Heart right ventricle (tissue), 16 donors: ENCODE results near the gene NOXA1. TPM values are rescaled to one million over a fixed set of nuclear protein-coding genes. Genes with fewer than 3 reads are reported as not detected.

Experiments
- ATAC-seq, 8 donors: fragments of 200-7000 bp; cut with Tn5 transposase; one replicate each; pipeline ENCODE4 v1.9.1; 2020; ENCODE audit warnings: mild to moderate bottlenecking in 8 of 8, moderate library complexity in 8 of 8, moderate number of reproducible peaks in 1 of 8
- DNase-seq, 2 donors: peaks; one replicate each; pipeline ENCODE4 v3.0.0-alpha.2; 2020
- H3K27ac ChIP-seq, 10 donors: fragments of 200-600 bp; sonication (generic) in 2 of 10; one replicate each; pipeline versions ENCODE4 v1.5.0 to v1.8.0; 2020 to 2022; ENCODE audit warnings: mild to moderate bottlenecking in 3 of 10
- H3K27me3 ChIP-seq, 7 donors: fragments of 200-600 bp; one replicate each; pipeline ENCODE4 v1.8.0; 2021 to 2022; ENCODE audit warnings: mild to moderate bottlenecking in 2 of 7
- H3K36me3 ChIP-seq, 9 donors: fragments of 200-600 bp; sonication (generic) in 1 of 9; one replicate each; pipeline versions ENCODE4 v1.5.0 to v1.8.0; 2020 to 2022; ENCODE audit warnings: mild to moderate bottlenecking in 2 of 9
- H3K4me1 ChIP-seq, 9 donors: fragments of 200-600 bp; sonication (generic) in 1 of 9; one replicate each; pipeline versions ENCODE4 v1.5.0 to v1.8.0; 2020 to 2022; ENCODE audit warnings: mild to moderate bottlenecking in 4 of 9
- H3K4me3 ChIP-seq, 10 donors: fragments of 200-600 bp; sonication (generic) in 2 of 10; one replicate each; pipeline versions ENCODE4 v1.5.0 to v1.8.0; 2020 to 2022; ENCODE audit warnings: mild to moderate bottlenecking in 7 of 10, moderate library complexity in 2 of 10
- H3K9me3 ChIP-seq, 11 donors: fragments of 200-600 bp in 10 of 11; sonication (generic) in 2 of 11; one replicate each; pipeline versions ENCODE4 v1.5.0 to v1.8.0; 2013 to 2022; ENCODE audit warnings: mild to moderate bottlenecking in 2 of 11, control low read depth in 1 of 11, moderate library complexity in 1 of 11
- WGBS, 2 donors: extraction: QIAGEN DNeasy Blood & Tissue Kit; methylation state at CpG; one replicate each; pipeline ENCODE4 v1.1.7; 2013; ENCODE audit warnings: inconsistent platforms in 1 of 2; 5-methylcytosine and 5-hydroxymethylcytosine counted together
- intact Hi-C, 10 donors: fragments of 100-400 bp; cut with DNase I; formaldehyde crosslinking; loops; one replicate each; pipeline versions ENCODE4 v1.11.1 to v1.14.2; 2022
- microRNA-seq, 2 donors: library from miRNA; unstranded; fragments of <30 nt; microRNA quantifications; one replicate each; pipeline ENCODE4 v1.2.0, GENCODE V29; 2021
- polyA plus RNA-seq, 2 donors: library from polyadenylated mRNA; stranded (reverse); fragments of 200-250 nt; gene quantifications; one replicate each; pipeline ENCODE4 v1.2.3, GENCODE V29; 2013
- total RNA-seq, 10 donors: library from RNA; stranded (reverse); fragmentation: NEBNext Ultra II Directional in 3 of 10; extraction: Animal tissue kit (Norgen Biotek cat#: 25700) in 3 of 10; gene quantifications; one replicate each; pipeline versions ENCODE4 v1.2.1 to v1.2.4, GENCODE V29; 2021 to 2023
- TF ChIP-seq, protein P1 (sequence below), 9 donors: fragments of 200-600 bp; sonication (generic) in 2 of 9; IDR thresholded peaks; one replicate each; pipeline versions ENCODE4 v1.5.0 to v1.8.0; 2021 to 2022; ENCODE audit warnings: antibody characterized with exemption in 9 of 9, mild to moderate bottlenecking in 5 of 9, moderate library complexity in 1 of 9
- donor health status: Arrhythmogenic right ventricular cardiomyopathy.
- donor health status: ischemic (EF 13 %, LVEDD 7.1; RV severe dilation, severe dysfunction).
- donor health status: healthy with polysubstance abuse.
- donor health status: DM: no; HTN: yes; CAD: no.
- donor health status: DM: no; HTN: no; CAD: no.
- donor health status: ischemic (EF 25% LVEDD 6.9; RV normal size, moderate dysfunction).
- donor health status: ischemic (EF 25% LVEDD 5.7; RV mildly dilated, moderate dysfunction).
- donor health status: healthy.
- donor health status: DM: yes; HTN: yes; CAD: no.
- donor health status: Ischemic cardiomyopathy.
- donor health status: ischemic (EF 35%, LVEDD 5.7; RV mildly dilated, moderate dysfunction).
- donor health status: nonischemic (EF 11% LVEDD 7.7; RV severe dilation, severe dysfunction).
- donor health status: DM: yes; HTN: yes; CAD: no.
- donor health status: PGD.
- donor health status: ischemic (EF 29% LVEDD 5.4; RV normal size, mild dysfunction).
- donor health status: nonischemic (EF 23%, LVEDD 6.1; RV moderate dilation, normal function).

Gene NOXA1
- total and polyA plus RNA-seq, 12 donors = 0.62 to 10.6 (median 3.0) TPM

DNA sequence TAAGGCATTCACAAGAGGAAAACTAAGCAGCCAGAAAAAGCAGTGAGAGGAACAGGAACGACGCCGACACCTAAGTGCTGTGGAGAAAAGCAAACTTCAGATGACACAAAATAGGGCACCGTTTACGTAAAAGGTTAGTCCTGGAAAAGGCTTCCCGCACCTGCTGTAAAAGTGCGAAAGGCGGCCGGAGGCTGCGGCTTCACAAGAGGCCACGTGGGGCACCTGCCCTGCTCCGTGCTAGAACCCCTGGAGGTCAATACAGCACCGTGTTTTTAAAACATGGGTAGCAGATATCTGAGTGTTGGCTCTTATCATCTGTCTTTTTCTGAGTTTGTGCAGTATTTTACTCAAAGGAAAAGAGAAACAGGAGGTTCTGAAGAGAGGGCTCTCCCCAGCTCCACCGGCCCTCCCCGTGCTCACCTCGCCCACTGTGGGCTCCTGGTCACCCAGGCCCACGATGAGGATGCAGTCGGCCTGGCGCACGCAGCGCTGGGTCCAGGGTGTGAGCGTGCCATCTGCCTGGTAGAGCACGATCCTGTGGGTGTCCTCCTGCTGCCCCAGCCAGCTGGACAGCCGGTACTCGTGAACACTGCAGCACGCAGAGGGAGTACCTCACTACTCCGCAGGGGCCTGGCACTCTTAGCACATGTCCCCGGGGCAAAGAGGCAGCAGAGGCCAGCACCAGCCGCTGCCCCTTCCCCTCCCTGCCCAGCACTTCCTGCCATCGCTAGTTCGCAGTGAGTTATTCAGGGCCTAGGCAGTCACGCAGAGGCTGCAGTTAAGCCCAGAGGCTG is 56.9 kb downstream of the NOXA1 start:
- Histone ChIP-seq H3K9me3 (peaks cover 0 to 18% (median 6%) of the 10 kb centered on the region in 11 donors), H3K4me1 (peaks cover 0 to 12% (median 0%) of the 10 kb centered on the region in 9 donors), H3K4me3 (no peak overlapping the region), H3K27me3 (no peaks in the 10 kb centered on the region), H3K36me3 (peaks cover 0 to 24% (median 0%) of the 10 kb centered on the region in 9 donors), H3K27ac (no peak overlapping the region)
- intact Hi-C loops = no loop called here
- TF ChIP-seq, protein P1, sequence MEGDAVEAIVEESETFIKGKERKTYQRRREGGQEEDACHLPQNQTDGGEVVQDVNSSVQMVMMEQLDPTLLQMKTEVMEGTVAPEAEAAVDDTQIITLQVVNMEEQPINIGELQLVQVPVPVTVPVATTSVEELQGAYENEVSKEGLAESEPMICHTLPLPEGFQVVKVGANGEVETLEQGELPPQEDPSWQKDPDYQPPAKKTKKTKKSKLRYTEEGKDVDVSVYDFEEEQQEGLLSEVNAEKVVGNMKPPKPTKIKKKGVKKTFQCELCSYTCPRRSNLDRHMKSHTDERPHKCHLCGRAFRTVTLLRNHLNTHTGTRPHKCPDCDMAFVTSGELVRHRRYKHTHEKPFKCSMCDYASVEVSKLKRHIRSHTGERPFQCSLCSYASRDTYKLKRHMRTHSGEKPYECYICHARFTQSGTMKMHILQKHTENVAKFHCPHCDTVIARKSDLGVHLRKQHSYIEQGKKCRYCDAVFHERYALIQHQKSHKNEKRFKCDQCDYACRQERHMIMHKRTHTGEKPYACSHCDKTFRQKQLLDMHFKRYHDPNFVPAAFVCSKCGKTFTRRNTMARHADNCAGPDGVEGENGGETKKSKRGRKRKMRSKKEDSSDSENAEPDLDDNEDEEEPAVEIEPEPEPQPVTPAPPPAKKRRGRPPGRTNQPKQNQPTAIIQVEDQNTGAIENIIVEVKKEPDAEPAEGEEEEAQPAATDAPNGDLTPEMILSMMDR (IDR thresholded peaks at IDR 0.05) = no peak
- no peak for DNase-seq
- WGBS, 2 donors = 85 to 90% methylated on average over 32 of the region's 32 CpGs
- no peak for ATAC-seq

DNA sequence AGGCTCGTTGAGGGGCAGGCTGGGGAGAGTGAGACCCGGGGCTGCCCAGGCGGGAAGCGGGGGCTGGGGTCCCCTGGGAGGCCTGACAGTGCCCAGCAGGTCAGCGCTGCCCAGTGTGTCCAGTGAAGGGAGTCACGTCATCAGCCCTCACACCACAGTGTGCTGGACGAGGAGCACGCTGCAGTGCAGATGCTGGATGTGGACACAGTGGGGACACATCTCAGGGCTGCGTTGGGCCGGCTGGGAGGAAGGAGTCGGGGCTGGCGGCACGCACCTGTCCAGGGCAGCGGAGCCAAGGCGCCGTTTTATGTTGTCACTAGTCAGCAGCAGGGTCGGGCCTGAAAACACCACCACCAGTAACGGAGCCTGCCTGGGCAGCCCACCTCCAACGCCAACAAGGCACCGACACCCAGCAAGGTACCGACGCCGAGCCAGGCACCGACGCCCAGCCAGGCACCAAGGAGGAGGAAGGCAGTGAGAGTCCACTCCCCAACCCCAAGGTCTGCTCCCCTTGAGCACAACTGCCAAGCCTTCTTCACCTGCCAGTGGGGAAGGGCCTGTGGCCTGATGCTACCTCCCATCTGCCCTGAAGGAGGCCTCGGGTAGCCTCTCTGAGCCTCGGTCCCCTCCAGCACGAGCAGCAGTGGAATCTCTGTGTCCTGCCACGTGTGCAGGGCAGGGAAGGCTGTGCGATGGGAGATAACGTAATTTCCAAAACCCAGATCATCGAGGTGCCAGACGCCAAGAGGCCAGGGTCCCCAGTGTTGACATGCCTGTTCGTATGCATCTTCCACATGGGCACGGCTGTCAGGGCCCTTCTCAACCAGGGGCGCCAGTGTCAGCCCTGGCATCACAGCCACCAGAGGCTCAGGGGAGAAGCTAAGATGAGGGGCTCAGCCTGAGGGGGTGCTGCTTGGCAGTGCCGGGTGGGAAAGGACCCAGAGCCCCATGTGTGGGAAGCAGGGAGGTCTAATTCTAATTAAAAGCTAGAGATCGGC is 57.8 kb downstream of the NOXA1 start:
- H3K9me3 ChIP-seq = peaks cover 0 to 9% (median 0%) of the 10 kb centered on the region in 11 donors
- peaks cover 0 to 18% (median 0%) of the 10 kb centered on the region in 9 donors for H3K36me3 ChIP-seq
- H3K4me1 ChIP-seq = peaks cover 0 to 12% (median 0%) of the 10 kb centered on the region in 9 donors
- H3K4me3 ChIP-seq = no peak overlapping the region
- intact Hi-C loops = no loop called here
- DNase-seq (no peak), ATAC-seq (no peak)
- no peak overlapping the region for H3K27ac ChIP-seq
- no peaks in the 10 kb centered on the region for H3K27me3 ChIP-seq
- TF ChIP-seq, protein P1 (IDR thresholded peaks at IDR 0.05) = no peak
- 92% methylated on average over 38 of the region's 38 CpGs for WGBS, 2 donors

DNA sequence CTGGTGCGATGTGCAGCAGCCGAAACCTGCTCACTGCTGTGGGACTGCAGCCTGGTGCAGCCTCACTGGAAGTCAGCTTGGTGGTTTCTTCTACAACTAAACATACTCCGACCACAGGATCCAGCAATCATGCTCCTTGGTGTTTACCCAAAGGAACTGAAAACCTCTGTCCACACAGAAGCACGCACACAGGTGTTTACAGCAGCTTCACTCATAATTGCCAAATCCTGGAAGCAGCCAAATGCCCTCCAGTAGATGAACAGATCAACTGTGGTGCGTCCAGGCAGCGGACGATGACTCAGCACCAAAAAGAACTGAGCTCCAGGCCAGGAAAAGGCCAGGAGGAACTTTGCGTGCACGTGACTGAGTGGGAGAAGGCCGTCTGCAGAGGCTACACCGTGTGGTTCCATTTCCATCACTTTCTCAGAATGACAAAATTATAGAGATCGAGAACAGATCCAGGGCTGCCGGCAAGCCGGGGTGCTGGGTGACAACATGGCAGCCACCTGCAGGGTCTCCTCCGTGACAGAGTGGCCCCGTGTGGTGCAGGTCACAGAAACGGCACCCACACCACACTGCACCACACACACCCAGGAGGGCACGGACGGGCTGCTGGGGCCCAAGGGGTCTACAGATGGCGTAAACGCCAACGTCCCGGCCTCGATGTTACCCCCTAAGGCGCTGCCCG is 59.0 kb downstream of the NOXA1 start:
- no peaks in the 10 kb centered on the region for H3K9me3 ChIP-seq
- peaks cover 0 to 12% (median 0%) of the 10 kb centered on the region in 9 donors for H3K4me1 ChIP-seq
- intact Hi-C loops = no loop called here
- peaks cover 0 to 14% (median 0%) of the 10 kb centered on the region in 9 donors for H3K36me3 ChIP-seq
- TF ChIP-seq, protein P1 (IDR thresholded peaks at IDR 0.05) = no peak
- ATAC-seq (peak in 7 of 8 donors; percentile 3 to 82 (median 58)), DNase-seq (peak; percentile 24 to 33)
- H3K27ac ChIP-seq = peak overlapping the region in 1 of 10 donors; percentile 38
- H3K27me3 ChIP-seq = no peaks in the 10 kb centered on the region
- WGBS, 2 donors = 75 to 81% methylated on average over 26 of the region's 26 CpGs
- no peak overlapping the region for H3K4me3 ChIP-seq

Small RNAs within 50 kb of the gene (microRNA-seq; reads per million reads assigned to microRNA genes)
- gene MIR7114 = 0 to 0.60 reads per million in 2 donors

Other genes with a start within 250 kb of the NOXA1 start
- gene ANAPC2, start 234.8 kb upstream of the NOXA1 start, total RNA-seq = 10 to 100 TPM; 24.6 to 44.8 (median 27.7) TPM
- gene ANAPC2, start 234.8 kb upstream of the NOXA1 start, polyA plus RNA-seq = 10 to 100 TPM; 23.7 to 69.6 TPM
- 10 to 100 TPM; 47.3 to 73.5 (median 56.7) TPM for gene SSNA1, start 234.7 kb upstream of the NOXA1 start, total RNA-seq
- 100 to 1,000 TPM; 146 to 168 TPM for gene SSNA1, start 234.7 kb upstream of the NOXA1 start, polyA plus RNA-seq
- gene TPRN, start 222.7 kb upstream of the NOXA1 start, total RNA-seq = 10 to 100 TPM; 10.2 to 31.5 (median 21.7) TPM
- gene TPRN, start 222.7 kb upstream of the NOXA1 start, polyA plus RNA-seq = 10 to 100 TPM; 12.0 to 14.5 TPM
- 10 to 100 TPM; 36.4 to 46.2 (median 41.7) TPM for gene TMEM203, start 217.7 kb upstream of the NOXA1 start, total RNA-seq
- gene TMEM203, start 217.7 kb upstream of the NOXA1 start, polyA plus RNA-seq = 10 to 100 TPM; 39.4 to 51.2 TPM
- gene NDOR1, start 217.7 kb upstream of the NOXA1 start, total RNA-seq = 10 to 100 TPM in 1 of 10 donors, 1 to 10 TPM in 9; 4.6 to 10.1 (median 5.4) TPM
- gene NDOR1, start 217.7 kb upstream of the NOXA1 start, polyA plus RNA-seq = 10 to 100 TPM in 1 of 2 donors, 1 to 10 TPM in 1; 6.5 to 10.6 TPM
- gene RNF208, start 201.2 kb upstream of the NOXA1 start, total RNA-seq = 10 to 100 TPM; 20.7 to 34.5 (median 24.1) TPM
- gene RNF208, start 201.2 kb upstream of the NOXA1 start, polyA plus RNA-seq = 10 to 100 TPM; 14.2 to 83.8 TPM
- under 1 TPM in 6 of 10 donors, not detected in 4; 0.21 to 0.71 (median 0.37) TPM for gene CYSRT1, start 198.2 kb upstream of the NOXA1 start, total RNA-seq
- under 1 TPM; 0.19 to 0.59 TPM for gene CYSRT1, start 198.2 kb upstream of the NOXA1 start, polyA plus RNA-seq
- under 1 TPM in 1 of 10 donors, not detected in 9; 0.14 TPM for gene RNF224, start 195.9 kb upstream of the NOXA1 start, total RNA-seq
- gene RNF224, start 195.9 kb upstream of the NOXA1 start, polyA plus RNA-seq = not detected
- gene SLC34A3, start 192.5 kb upstream of the NOXA1 start, total RNA-seq = not detected
- gene SLC34A3, start 192.5 kb upstream of the NOXA1 start, polyA plus RNA-seq = not detected
- 100 to 1,000 TPM; 211 to 495 (median 330) TPM for gene TUBB4B, start 182.1 kb upstream of the NOXA1 start, total RNA-seq
- 100 to 1,000 TPM; 522 to 992 TPM for gene TUBB4B, start 182.1 kb upstream of the NOXA1 start, polyA plus RNA-seq
- under 1 TPM in 3 of 10 donors, not detected in 7; 0.24 to 0.32 (median 0.32) TPM for gene STPG3, start 172.1 kb upstream of the NOXA1 start, total RNA-seq
- gene STPG3, start 172.1 kb upstream of the NOXA1 start, polyA plus RNA-seq = under 1 TPM in 1 of 2 donors, not detected in 1; 0.44 TPM
- gene NELFB, start 168.1 kb upstream of the NOXA1 start, total RNA-seq = 10 to 100 TPM; 31.6 to 47.1 (median 39.2) TPM
- gene NELFB, start 168.1 kb upstream of the NOXA1 start, polyA plus RNA-seq = 10 to 100 TPM; 31.5 to 52.9 TPM
- 10 to 100 TPM; 15.2 to 21.5 (median 16.8) TPM for gene TOR4A, start 145.7 kb upstream of the NOXA1 start, total RNA-seq
- 10 to 100 TPM in 1 of 2 donors, 1 to 10 TPM in 1; 4.7 to 11.5 TPM for gene TOR4A, start 145.7 kb upstream of the NOXA1 start, polyA plus RNA-seq
- gene NRARP, start 121.1 kb upstream of the NOXA1 start, total RNA-seq = 10 to 100 TPM in 7 of 10 donors, 1 to 10 TPM in 3; 2.6 to 20.8 (median 11.7) TPM
- gene NRARP, start 121.1 kb upstream of the NOXA1 start, polyA plus RNA-seq = 1 to 10 TPM; 2.0 to 5.4 TPM
- gene EXD3, start 231 bp upstream of the NOXA1 start, total RNA-seq = 10 to 100 TPM in 3 of 10 donors, 1 to 10 TPM in 7; 7.8 to 14.0 (median 9.2) TPM
- 10 to 100 TPM in 1 of 2 donors, 1 to 10 TPM in 1; 5.8 to 33.0 TPM for gene EXD3, start 231 bp upstream of the NOXA1 start, polyA plus RNA-seq
- gene ENTPD8, start 18.0 kb downstream of the NOXA1 start, total RNA-seq = not detected
- gene ENTPD8, start 18.0 kb downstream of the NOXA1 start, polyA plus RNA-seq = under 1 TPM; 0.03 to 0.15 TPM
- gene NSMF, start 35.9 kb downstream of the NOXA1 start, total RNA-seq = 10 to 100 TPM in 4 of 10 donors, 1 to 10 TPM in 6; 5.3 to 17.0 (median 9.0) TPM
- 10 to 100 TPM; 18.3 to 29.3 TPM for gene NSMF, start 35.9 kb downstream of the NOXA1 start, polyA plus RNA-seq
- gene PNPLA7, start 127.0 kb downstream of the NOXA1 start, total RNA-seq = 10 to 100 TPM in 5 of 10 donors, 1 to 10 TPM in 5; 6.6 to 13.0 (median 9.4) TPM
- gene PNPLA7, start 127.0 kb downstream of the NOXA1 start, polyA plus RNA-seq = 10 to 100 TPM in 1 of 2 donors, under 1 TPM in 1; 0.83 to 22.6 TPM
- gene MRPL41, start 128.5 kb downstream of the NOXA1 start, total RNA-seq = 100 to 1,000 TPM; 133 to 348 (median 203) TPM
- 1,000 to 10,000 TPM in 1 of 2 donors, 100 to 1,000 TPM in 1; 317 to 1,052 TPM for gene MRPL41, start 128.5 kb downstream of the NOXA1 start, polyA plus RNA-seq
- gene DPH7, start 155.5 kb downstream of the NOXA1 start, total RNA-seq = 10 to 100 TPM; 11.7 to 20.3 (median 17.8) TPM
- 10 to 100 TPM; 16.8 to 51.4 TPM for gene DPH7, start 155.5 kb downstream of the NOXA1 start, polyA plus RNA-seq
- 10 to 100 TPM in 3 of 10 donors, 1 to 10 TPM in 7; 8.0 to 14.3 (median 8.9) TPM for gene ZMYND19, start 167.1 kb downstream of the NOXA1 start, total RNA-seq
- 10 to 100 TPM; 13.9 to 22.3 TPM for gene ZMYND19, start 167.1 kb downstream of the NOXA1 start, polyA plus RNA-seq
- 10 to 100 TPM; 10.3 to 20.3 (median 14.1) TPM for gene ARRDC1, start 182.3 kb downstream of the NOXA1 start, total RNA-seq
- gene ARRDC1, start 182.3 kb downstream of the NOXA1 start, polyA plus RNA-seq = 10 to 100 TPM; 28.3 to 93.1 TPM
- 10 to 100 TPM; 26.4 to 39.7 (median 31.1) TPM for gene EHMT1, start 195.6 kb downstream of the NOXA1 start, total RNA-seq
- gene EHMT1, start 195.6 kb downstream of the NOXA1 start, polyA plus RNA-seq = 10 to 100 TPM; 19.6 to 45.1 TPM